IMR-90 (cell line): Measurements from ENCODE around the gene GPC5. TPM values are rescaled to one million over a fixed set of nuclear protein-coding genes. Genes with fewer than 3 reads are reported as not detected.

Experiments used
- ATAC-seq: fragments of 200-7000 bp; cut with Tn5 transposase; 2 replicates; pipeline ENCODE4 v1.9.1; 2020; ENCODE audit warnings: low read depth, mild to moderate bottlenecking, moderate library complexity
- BruUV-seq: library from RNA; stranded (reverse); fragments of 400-500 nt; replicated peaks from 2 replicates; lab custom pipeline; 2021; lab: Mats Ljungman, UMichigan
- CTCF ChIA-PET: fragments of 300-600 bp; formaldehyde crosslinking; extraction: SDS; loops from one replicate; lab custom pipeline; 2021; ENCODE audit warnings: antibody characterized with exemption; lab: Yijun Ruan, JAX
- POLR2A ChIA-PET: fragments of 300-600 bp; sonication (Branson Sonifier 250); formaldehyde crosslinking; loops from one replicate; lab custom pipeline; 2022; ENCODE audit warnings: antibody characterized with exemption; ENCODE audit not compliant: unreplicated experiment; lab: Charles Lee
- DNase-seq: peaks from one replicate; pipeline ENCODE4 v3.0.0; 2013
- H2AFZ ChIP-seq: replicated peaks from 2 replicates; pipeline ENCODE3; 2013; ENCODE audit warnings: low read length, mild to moderate bottlenecking; ENCODE audit not compliant: poor library complexity
- H2AK5ac ChIP-seq: 2 replicates; pipeline ENCODE4 v1.6.1; 2013; ENCODE audit warnings: low read depth, low read length, inconsistent platforms
- H2AK9ac ChIP-seq: replicated peaks from 2 replicates; pipeline ENCODE3; 2013; ENCODE audit warnings: mild to moderate bottlenecking, low read depth, low read length, moderate library complexity; ENCODE audit not compliant: poor library complexity
- H2BK120ac ChIP-seq: 2 replicates; pipeline ENCODE4 v1.6.1; 2013; ENCODE audit warnings: low read depth, low read length, inconsistent platforms
- H2BK15ac ChIP-seq: 3 replicates; pipeline ENCODE4 v1.6.1; 2013; ENCODE audit warnings: low read depth, low read length, inconsistent platforms
- H2BK20ac ChIP-seq: 2 replicates; pipeline ENCODE4 v1.6.1; 2013; ENCODE audit warnings: low read depth, mild to moderate bottlenecking, inconsistent platforms, low read length, moderate library complexity
- H2BK5ac ChIP-seq: 2 replicates; pipeline ENCODE4 v1.6.1; 2013; ENCODE audit warnings: mild to moderate bottlenecking, low read depth, low read length, inconsistent platforms; ENCODE audit not compliant: poor library complexity, severe bottlenecking
- H3K14ac ChIP-seq: replicated peaks from 2 replicates; pipeline ENCODE4 v1.6.1; 2013; ENCODE audit warnings: low read depth, low read length, inconsistent platforms
- H3K18ac ChIP-seq: 2 replicates; pipeline ENCODE4 v1.6.1; 2013; ENCODE audit warnings: low read depth, low read length, control low read depth
- H3K23ac ChIP-seq: 2 replicates; pipeline ENCODE4 v1.6.1; 2013; ENCODE audit warnings: low read depth, low read length, inconsistent platforms
- H3K27ac ChIP-seq: 2 replicates; pipeline ENCODE4 v1.5.1; 2013; ENCODE audit warnings: mild to moderate bottlenecking, control low read depth, low read length; ENCODE audit not compliant: insufficient read depth
- H3K27me3 ChIP-seq: 2 replicates; pipeline ENCODE4 v1.6.1; 2013; ENCODE audit warnings: low read length; ENCODE audit not compliant: control insufficient read depth, insufficient read depth
- H3K36me3 ChIP-seq: 2 replicates; pipeline ENCODE4 v1.6.1; 2013; ENCODE audit warnings: low read length, mixed read lengths; ENCODE audit not compliant: control insufficient read depth, insufficient read depth
- H3K4ac ChIP-seq: 2 replicates; pipeline ENCODE4 v1.6.1; 2013; ENCODE audit warnings: low read depth, low read length, inconsistent platforms
- H3K4me1 ChIP-seq: 2 replicates; pipeline ENCODE4 v1.6.1; 2013; ENCODE audit warnings: low read length, mixed read lengths; ENCODE audit not compliant: control insufficient read depth, insufficient read depth
- H3K4me2 ChIP-seq: 2 replicates; pipeline ENCODE4 v1.6.1; 2013; ENCODE audit warnings: low read depth, mild to moderate bottlenecking, control low read depth, low read length, moderate library complexity
- H3K4me3 ChIP-seq: 2 replicates; pipeline ENCODE4 v1.5.1; 2013; ENCODE audit warnings: low read depth, mild to moderate bottlenecking, control low read depth, low read length, moderate library complexity; ENCODE audit not compliant: insufficient read depth
- H3K56ac ChIP-seq: 2 replicates; pipeline ENCODE4 v1.6.1; 2013; ENCODE audit warnings: low read length, inconsistent platforms; ENCODE audit not compliant: insufficient read depth; ENCODE audit errors: extremely low read depth
- H3K79me1 ChIP-seq, 2 experiments: 2 replicates each; pipeline ENCODE4 v1.6.1; 2013; ENCODE audit warnings: low read length in 2 of 2, inconsistent platforms in 1 of 2, low read depth in 1 of 2
- H3K9ac ChIP-seq: 2 replicates; pipeline ENCODE4 v1.6.1; 2013; ENCODE audit warnings: low read depth, low read length, control low read depth
- H3K9me1 ChIP-seq: 2 replicates; pipeline ENCODE4 v1.6.1; 2013; ENCODE audit warnings: low read length, inconsistent platforms; ENCODE audit not compliant: insufficient read depth
- H3K9me3 ChIP-seq: 2 replicates; pipeline ENCODE4 v1.6.1; 2013; ENCODE audit warnings: low read length; ENCODE audit not compliant: control insufficient read depth, insufficient read depth
- H4K20me1 ChIP-seq: 2 replicates; pipeline ENCODE4 v1.6.1; 2013; ENCODE audit warnings: low read length, inconsistent platforms; ENCODE audit not compliant: insufficient read depth
- H4K5ac ChIP-seq: 2 replicates; pipeline ENCODE4 v1.6.1; 2013; ENCODE audit warnings: mild to moderate bottlenecking, low read depth, low read length, control low read depth
- H4K8ac ChIP-seq, 2 experiments: 2 replicates each; pipeline ENCODE4 v1.6.1; 2013; ENCODE audit warnings: low read depth in 2 of 2, low read length in 2 of 2, control low read depth in 1 of 2, inconsistent platforms in 1 of 2
- H4K91ac ChIP-seq: 2 replicates; pipeline ENCODE4 v1.6.1; 2013; ENCODE audit warnings: low read depth, low read length, inconsistent platforms; ENCODE audit not compliant: insufficient read depth
- FOS ChIP-seq: fragments of 150-350 bp; IDR thresholded peaks from 2 replicates; pipeline ENCODE4 v1.6.1; 2016; ENCODE audit warnings: low read depth, low read length
- MAFK ChIP-seq: IDR thresholded peaks from 2 replicates; pipeline ENCODE4 v1.6.1; 2012; ENCODE audit warnings: low read depth, low read length, improper control_type of control experiment
- WGBS, 2 experiments: methylation state at CpG; one replicate each; pipeline versions ENCODE4 v1.1.5 to v1.1.7; 2013; ENCODE audit warnings: missing lambda C conversion rate in 2 of 2; ENCODE audit not compliant: insufficient read length in 1 of 2; ENCODE audit errors: extremely low coverage in 2 of 2; 5-methylcytosine and 5-hydroxymethylcytosine counted together
- dilution Hi-C: fragments of 300-500 bp; cut with HindIII; formaldehyde crosslinking; loops from one replicate; pipeline ENCODE4 v1.14.3; 2018; ENCODE audit warnings: low sequenced_read_pairs; ENCODE audit not compliant: unreplicated experiment
- in situ Hi-C: fragments of 300-500 bp; cut with MboI; formaldehyde crosslinking; loops from 3 replicates; pipeline ENCODE4 v1.14.3; 2019; ENCODE audit warnings: low sequenced_read_pairs, inconsistent platforms, mixed read lengths
- intact Hi-C: fragments of 100-400 bp; cut with micrococcal nuclease; formaldehyde crosslinking; loops from 2 replicates; pipeline ENCODE4 v1.10.0; 2022
- polyA plus RNA-seq, 3 experiments: library from polyadenylated mRNA; depleted of rRNA; stranded (reverse); fragments of >200 nt; gene quantifications; 2 replicates each; pipeline ENCODE4 v1.2.3, GENCODE V29; 2012; ENCODE audit warnings: low replicate concordance in 1 of 3
- total RNA-seq: library from RNA; depleted of rRNA; stranded (reverse); fragments of >200 nt; gene quantifications from 2 replicates; pipeline ENCODE4 v1.2.3, GENCODE V29; 2012

The GPC5 gene
- total and polyA plus RNA-seq, 2 of the 4 experiments (the other 2 are of a cell fraction) = 0.94 to 1.8 TPM

- H3K4ac ChIP-seq = no peak overlapping the region
- intact Hi-C loops = no loop called here
- H3K23ac ChIP-seq = no peak overlapping the region
- no peak overlapping the region for H4K5ac ChIP-seq
- H2AK9ac ChIP-seq = no peak overlapping the region
- no peak overlapping the region for H3K27ac ChIP-seq
- dilution Hi-C loops = no loop called here
- no peak overlapping the region for H4K91ac ChIP-seq
- no peak overlapping the region for H3K56ac ChIP-seq
- no TSS peak for BruUV-seq
- ATAC-seq (no peak), DNase-seq (no peak)
- CTCF ChIA-PET = no interaction called here
- no peaks in the 10 kb centered on the region for H3K4me1 ChIP-seq
- no peak overlapping the region for H4K8ac ChIP-seq
- H2BK5ac ChIP-seq = no peak overlapping the region
- no peak overlapping the region for H2BK15ac ChIP-seq
- no peaks in the 10 kb centered on the region for H3K9me3 ChIP-seq
- H3K79me1 ChIP-seq = no peaks in the 10 kb centered on the region
- no peaks in the 10 kb centered on the region for H3K36me3 ChIP-seq
- 36% methylated on average over 3 of the region's 4 CpGs; no CpG with 5 or more reads in 1 of the 2 experiments for WGBS, 2 experiments
- H2AFZ ChIP-seq = no peak overlapping the region
- no peak overlapping the region for H3K18ac ChIP-seq
- H3K4me2 ChIP-seq = no peak overlapping the region
- TF ChIP-seq FOS = no peak
- no peak for TF ChIP-seq MAFK
- no peak overlapping the region for H2BK120ac ChIP-seq
- H3K4me3 ChIP-seq = no peak overlapping the region
- H2BK20ac ChIP-seq = no peak overlapping the region
- in situ Hi-C loops = no loop called here
- POLR2A ChIA-PET = no interaction called here
- no peak overlapping the region for H3K14ac ChIP-seq
- H3K9me1 ChIP-seq = no peaks in the 10 kb centered on the region
- no peaks in the 10 kb centered on the region for H4K20me1 ChIP-seq
- no peak overlapping the region for H2AK5ac ChIP-seq
- H3K27me3 ChIP-seq = no peaks in the 10 kb centered on the region
- H3K9ac ChIP-seq = no peak overlapping the region
These were observed 263.5 kb downstream of the GPC5 start for GRCh38 chr13:91661692-91662490.
